GM21825 (cell line): Measurements from ENCODE around the gene SPATA21.
"Not testable (repeated sequence)": the region's sequence is repeated elsewhere in the genome, so short reads cannot be mapped to it uniquely, and the experiment has no call there.

Source experiments
- ATAC-seq: cut with Tn5 transposase; IDR thresholded peaks from one replicate; pipeline ENCODE4 v1.9.1; 2021; ENCODE audit warnings: mild to moderate bottlenecking, moderate library complexity; ENCODE audit not compliant: unreplicated experiment

Gene SPATA21

GRCh38 chr1:16436946-16437474, at the start of gene SPATA21:
SPATA21 (minus strand) TSS chr1:16437424; CDS start chr1:16431371, 6,053 bp downstream.
- ATAC-seq: no peak

GRCh38 chr1:16487011-16487410, 49.8 kb upstream of the SPATA21 start:
- not testable (repeated sequence) for ATAC-seq

GRCh38 chr1:16486316-16486715, 49.1 kb upstream of the SPATA21 start:
- not testable (repeated sequence) for ATAC-seq

- ATAC-seq: no peak
Measured at GRCh38 chr1:16484931-16485330, 47.7 kb upstream of the SPATA21 start.

GRCh38 chr1:16484501-16484835, 47.2 kb upstream of the SPATA21 start:
- no peak for ATAC-seq

GRCh38 chr1:16483639-16484500, 46.6 kb upstream of the SPATA21 start:
- not testable (repeated sequence) for ATAC-seq

- ATAC-seq: not testable (repeated sequence)
Measured at GRCh38 chr1:16483146-16483545, 45.9 kb upstream of the SPATA21 start.

GRCh38 chr1:16478091-16478490, 40.9 kb upstream of the SPATA21 start:
- no peak for ATAC-seq

GRCh38 chr1:16475771-16476770, 38.8 kb upstream of the SPATA21 start:
- ATAC-seq: not testable (repeated sequence)

GRCh38 chr1:16474891-16475290, 37.7 kb upstream of the SPATA21 start:
- ATAC-seq: not testable (repeated sequence)

GRCh38 chr1:16474166-16474800, 37.1 kb upstream of the SPATA21 start:
- ATAC-seq: no peak

- ATAC-seq: no peak
Measured at GRCh38 chr1:16468558-16468957, 31.3 kb upstream of the SPATA21 start.

GRCh38 chr1:16464917-16465625, 27.8 kb upstream of the SPATA21 start:
- ATAC-seq: no peak

GRCh38 chr1:16462773-16463330, 25.6 kb upstream of the SPATA21 start:
- no peak for ATAC-seq

- no peak for ATAC-seq
Measured at GRCh38 chr1:16461681-16462080, 24.5 kb upstream of the SPATA21 start.

- no peak for ATAC-seq
Measured at GRCh38 chr1:16459352-16459925, 22.2 kb upstream of the SPATA21 start.

- no peak for ATAC-seq
Measured at GRCh38 chr1:16458831-16459230, 21.6 kb upstream of the SPATA21 start.

- not testable (repeated sequence) for ATAC-seq
Measured at GRCh38 chr1:16456151-16456550, 18.9 kb upstream of the SPATA21 start.

GRCh38 chr1:16454909-16455308, 17.7 kb upstream of the SPATA21 start:
- not testable (repeated sequence) for ATAC-seq
